Mucosa of gallbladder (tissue), 1 donor: ENCODE data around the gene ESRRA. TPM values are rescaled to one million over a fixed set of nuclear protein-coding genes. Genes with fewer than 3 reads are reported as not detected.

Experiments used
- DNase-seq: peaks from one replicate; pipeline ENCODE4 v3.0.0-alpha.2; 2020; ENCODE audit warnings: low spot score
- total RNA-seq: library from RNA; stranded (reverse); gene quantifications from one replicate; pipeline ENCODE4 v1.2.1, GENCODE V29; 2021
- donor health status: DM: no; HTN: no; CAD: no.

ESRRA gene
- total RNA-seq, 1 donor from 2014 or later: 97.7 TPM

- no peak for DNase-seq
Observed at GRCh38 chr11:64275031-64275800, 30.1 kb upstream of the ESRRA start.

- DNase-seq: no peak
Observed at GRCh38 chr11:64275841-64276240, 29.5 kb upstream of the ESRRA start.

GRCh38 chr11:64276653-64277431, 28.5 kb upstream of the ESRRA start:
- no peak for DNase-seq

GRCh38 chr11:64278576-64279190, 26.6 kb upstream of the ESRRA start:
- DNase-seq: no peak

- no peak for DNase-seq
Observed at GRCh38 chr11:64281957-64282770, 23.2 kb upstream of the ESRRA start.

- no peak for DNase-seq
Observed at GRCh38 chr11:64283092-64283491, 22.2 kb upstream of the ESRRA start.

GRCh38 chr11:64284048-64284961, 21.0 kb upstream of the ESRRA start, which contains the start of gene BAD:
Gene BAD, minus strand, starts transcription at chr11:64284665. Its CDS starts 297 bp downstream, at chr11:64284368.
- peak; percentile 96 for DNase-seq

GRCh38 chr11:64284962-64285884, 20.1 kb upstream of the ESRRA start, which contains the start of gene GPR137:
Gene GPR137, plus strand, starts transcription at chr11:64285848. Its CDS starts 677 bp downstream, at chr11:64286525.
- peak; percentile 85 for DNase-seq

GRCh38 chr11:64285885-64286800, 19.2 kb upstream of the ESRRA start:
- no peak for DNase-seq

GRCh38 chr11:64286801-64287159, 18.5 kb upstream of the ESRRA start:
- DNase-seq: no peak

- DNase-seq: no peak
Observed at GRCh38 chr11:64287676-64288352, 17.5 kb upstream of the ESRRA start.

- no peak for DNase-seq
Observed at GRCh38 chr11:64288353-64288750, 17.0 kb upstream of the ESRRA start.

- no peak for DNase-seq
Observed at GRCh38 chr11:64289002-64289564, 16.2 kb upstream of the ESRRA start.

- no peak for DNase-seq
Observed at GRCh38 chr11:64290352-64291261, 14.7 kb upstream of the ESRRA start.

- no peak for DNase-seq
Observed at GRCh38 chr11:64291262-64291751, 14.0 kb upstream of the ESRRA start, which contains the start of gene KCNK4. Gene KCNK4, plus strand, starts transcription at chr11:64291302. Its CDS starts 1,717 bp downstream, at chr11:64293019.
